Body of pancreas (tissue), 4 donors: ENCODE measurements around the gene ADH1B. TPM values are rescaled to one million over a fixed set of nuclear protein-coding genes. Genes with fewer than 3 reads are reported as not detected.

Experiments used
- ATAC-seq: fragments of 150-250 bp; one replicate; pipeline ENCODE4 v1.9.1; 2016
- DNase-seq, 4 donors: peaks; one replicate each; pipeline ENCODE4 v3.0.0-alpha.2; 2019
- H3K27ac ChIP-seq, 4 donors: fragments of 200-600 bp; sonication (generic); 1 replicate in 3 of 4; 2 replicates in 1 of 4; pipeline versions ENCODE4 v1.5.1 to v1.6.1; 2016 to 2019; ENCODE audit warnings: mild to moderate bottlenecking in 1 of 4, mixed read lengths in 1 of 4, moderate library complexity in 1 of 4
- H3K27me3 ChIP-seq, 2 donors: fragments of 200-600 bp; sonication (generic); one replicate each; pipeline ENCODE4 v1.6.0; 2016; ENCODE audit warnings: mild to moderate bottlenecking in 1 of 2
- H3K36me3 ChIP-seq, 2 donors: fragments of 200-600 bp; sonication (generic); replicated peaks in 1 of 2; 2 replicates each; pipeline ENCODE4 v1.5.1; 2016; ENCODE audit warnings: low read depth in 2 of 2; ENCODE audit not compliant: insufficient read depth in 1 of 2
- H3K4me1 ChIP-seq: fragments of 200-600 bp; sonication (generic); one replicate; pipeline ENCODE4 v1.6.0; 2016
- H3K4me3 ChIP-seq, 2 donors: fragments of 200-600 bp; sonication (generic); 1 replicate in 1 of 2; 2 replicates in 1 of 2; pipeline ENCODE4 v1.5.1; 2016 to 2019
- H3K9me3 ChIP-seq, 3 donors: fragments of 200-600 bp; sonication (generic); 1 replicate in 2 of 3; 2 replicates in 1 of 3; pipeline ENCODE4 v1.5.1; 2016
- POLR2A ChIP-seq, 3 donors: fragments of 450-650 bp; IDR thresholded peaks; one replicate each; pipeline ENCODE4 v1.6.1; 2016; ENCODE audit warnings: antibody characterized with exemption in 3 of 3, mild to moderate bottlenecking in 2 of 3
- WGBS, 2 donors: methylation state at CpG; one replicate each; pipeline ENCODE4 v1.1.5; 2017; 5-methylcytosine and 5-hydroxymethylcytosine counted together
- intact Hi-C: fragments of 100-400 bp; cut with DNase I; formaldehyde crosslinking; loops from one replicate; pipeline ENCODE4 v1.15.1; 2023
- total RNA-seq, 2 donors: library from RNA; depleted of rRNA; stranded (reverse); fragments of >200 nt; gene quantifications; one replicate each; pipeline ENCODE4 v1.1.0, GENCODE V29; 2016
- TF ChIP-seq, protein P1 (sequence below), 7 experiments: fragments of 450-650 bp in 4 of 7; fragments of 200-600 bp in 3 of 7; sonication (generic) in 3 of 7; IDR thresholded peaks; one replicate each; pipeline ENCODE4 v1.5.1; 2016 to 2019; ENCODE audit warnings: antibody characterized with exemption in 7 of 7

ADH1B gene
- total RNA-seq, 2 donors from 2014 or later = 134 to 306 TPM

DNA sequence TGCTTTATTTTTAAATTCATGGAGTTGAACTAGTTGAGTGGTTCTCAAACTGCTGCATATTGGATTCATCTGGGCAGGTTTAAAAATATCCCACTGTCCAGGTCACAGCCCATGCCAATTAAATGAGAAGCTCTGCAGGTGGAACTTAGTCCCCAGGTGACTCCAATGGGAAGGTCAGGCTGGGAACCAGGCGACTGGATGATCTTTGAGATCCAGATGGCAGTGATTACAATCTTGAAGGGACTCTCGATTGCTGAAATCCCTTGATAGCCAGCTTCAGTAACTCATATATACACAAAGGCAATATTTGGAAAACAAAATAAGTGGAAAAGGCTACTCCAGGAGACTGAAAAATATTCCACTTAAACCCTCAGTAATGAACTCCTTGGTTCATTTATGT lies 38.5 kb downstream of the ADH1B start:
- no peak overlapping the region for H3K4me3 ChIP-seq
- no peak overlapping the region for H3K27ac ChIP-seq
- WGBS, 2 donors = 30 to 61% methylated on average over 2 of the region's 2 CpGs
- intact Hi-C loops = no loop called here
- no peaks in the 10 kb centered on the region for H3K36me3 ChIP-seq
- no peak for TF ChIP-seq POLR2A (IDR thresholded peaks at IDR 0.05)
- TF ChIP-seq, protein P1, sequence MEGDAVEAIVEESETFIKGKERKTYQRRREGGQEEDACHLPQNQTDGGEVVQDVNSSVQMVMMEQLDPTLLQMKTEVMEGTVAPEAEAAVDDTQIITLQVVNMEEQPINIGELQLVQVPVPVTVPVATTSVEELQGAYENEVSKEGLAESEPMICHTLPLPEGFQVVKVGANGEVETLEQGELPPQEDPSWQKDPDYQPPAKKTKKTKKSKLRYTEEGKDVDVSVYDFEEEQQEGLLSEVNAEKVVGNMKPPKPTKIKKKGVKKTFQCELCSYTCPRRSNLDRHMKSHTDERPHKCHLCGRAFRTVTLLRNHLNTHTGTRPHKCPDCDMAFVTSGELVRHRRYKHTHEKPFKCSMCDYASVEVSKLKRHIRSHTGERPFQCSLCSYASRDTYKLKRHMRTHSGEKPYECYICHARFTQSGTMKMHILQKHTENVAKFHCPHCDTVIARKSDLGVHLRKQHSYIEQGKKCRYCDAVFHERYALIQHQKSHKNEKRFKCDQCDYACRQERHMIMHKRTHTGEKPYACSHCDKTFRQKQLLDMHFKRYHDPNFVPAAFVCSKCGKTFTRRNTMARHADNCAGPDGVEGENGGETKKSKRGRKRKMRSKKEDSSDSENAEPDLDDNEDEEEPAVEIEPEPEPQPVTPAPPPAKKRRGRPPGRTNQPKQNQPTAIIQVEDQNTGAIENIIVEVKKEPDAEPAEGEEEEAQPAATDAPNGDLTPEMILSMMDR (IDR thresholded peaks at IDR 0.05) = no peak
- DNase-seq (no peak), ATAC-seq (no peak)
- H3K27me3 ChIP-seq = no peaks in the 10 kb centered on the region
- H3K9me3 ChIP-seq = no peaks in the 10 kb centered on the region
- no peaks in the 10 kb centered on the region for H3K4me1 ChIP-seq

DNA sequence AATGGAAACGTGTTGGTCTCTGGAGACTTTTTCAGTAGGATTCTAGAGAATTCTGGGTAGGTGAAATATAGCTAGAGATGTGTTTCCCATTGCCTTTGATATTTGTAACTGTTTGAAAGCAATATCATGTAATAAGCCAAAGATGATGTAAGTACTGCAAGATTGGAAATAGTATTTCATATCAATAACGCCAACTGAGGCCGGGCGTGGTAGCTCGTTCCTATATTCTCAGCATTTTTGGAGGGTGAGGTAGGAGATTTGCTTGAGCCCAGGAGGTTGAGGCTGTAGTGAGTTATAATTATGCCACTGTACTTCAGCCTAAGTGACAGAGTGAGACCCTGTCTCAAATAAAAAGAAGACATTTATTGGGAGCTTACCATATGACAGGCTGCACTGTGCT lies 39.9 kb downstream of the ADH1B start:
- intact Hi-C loops = no loop called here
- no peaks in the 10 kb centered on the region for H3K27me3 ChIP-seq
- no peak overlapping the region for H3K27ac ChIP-seq
- DNase-seq (no peak), ATAC-seq (no peak)
- WGBS, 2 donors = 88 to 91% methylated on average over 5 of the region's 5 CpGs
- H3K4me1 ChIP-seq = no peaks in the 10 kb centered on the region
- H3K36me3 ChIP-seq = no peaks in the 10 kb centered on the region
- H3K9me3 ChIP-seq = no peaks in the 10 kb centered on the region
- H3K4me3 ChIP-seq = no peak overlapping the region
- TF ChIP-seq, protein P1 (IDR thresholded peaks at IDR 0.05) = no peak
- no peak for TF ChIP-seq POLR2A (IDR thresholded peaks at IDR 0.05)

DNA sequence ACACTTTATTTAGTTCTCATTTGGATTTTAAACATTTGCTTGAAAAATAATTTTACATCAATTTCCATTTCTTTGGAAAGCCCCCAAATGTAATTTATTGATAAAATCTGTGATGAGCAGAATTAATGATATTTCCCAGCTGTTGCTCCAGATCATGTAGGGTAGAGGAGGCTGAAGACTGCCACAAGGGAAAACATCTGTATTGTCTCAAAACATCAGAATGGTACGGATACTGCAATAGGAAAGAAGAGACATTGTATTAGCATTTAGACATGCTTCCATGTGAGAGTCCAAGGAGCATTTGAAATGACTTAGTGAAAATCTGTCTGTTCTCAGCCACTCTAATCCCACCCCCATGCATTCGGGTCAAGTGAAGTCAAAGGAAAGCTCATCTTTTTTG lies 44.8 kb downstream of the ADH1B start:
- Histone ChIP-seq H3K9me3 (no peaks in the 10 kb centered on the region), H3K36me3 (no peaks in the 10 kb centered on the region), H3K4me3 (no peak overlapping the region), H3K4me1 (no peaks in the 10 kb centered on the region), H3K27me3 (no peaks in the 10 kb centered on the region), H3K27ac (no peak overlapping the region)
- DNase-seq (no peak), ATAC-seq (no peak)
- WGBS, 2 donors = 76 to 80% methylated on average over 2 of the region's 2 CpGs
- TF ChIP-seq, protein P1 (IDR thresholded peaks at IDR 0.05) = no peak
- intact Hi-C loops = no loop called here

DNA sequence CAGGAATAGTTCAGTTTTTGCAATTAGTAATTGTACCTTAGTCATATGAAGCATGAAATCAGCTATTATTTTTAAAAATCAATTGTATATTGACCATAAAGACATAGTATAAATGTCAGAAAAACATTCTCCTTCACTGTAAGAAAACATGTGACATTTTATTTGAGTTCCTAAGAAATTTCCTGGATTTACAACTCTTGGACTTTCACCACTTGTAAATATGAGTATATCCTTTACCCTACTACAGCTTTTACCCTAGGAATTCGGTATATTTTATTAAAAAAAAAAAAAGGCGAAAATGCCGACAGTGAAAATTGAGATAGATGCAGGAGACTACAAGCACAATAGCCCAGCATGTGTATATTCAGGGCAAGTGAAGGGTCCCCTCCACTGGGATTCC lies 45.3 kb downstream of the ADH1B start:
- 85 to 88% methylated on average over 3 of the region's 3 CpGs for WGBS, 2 donors
- ATAC-seq = no peak
- intact Hi-C loops = no loop called here

DNA sequence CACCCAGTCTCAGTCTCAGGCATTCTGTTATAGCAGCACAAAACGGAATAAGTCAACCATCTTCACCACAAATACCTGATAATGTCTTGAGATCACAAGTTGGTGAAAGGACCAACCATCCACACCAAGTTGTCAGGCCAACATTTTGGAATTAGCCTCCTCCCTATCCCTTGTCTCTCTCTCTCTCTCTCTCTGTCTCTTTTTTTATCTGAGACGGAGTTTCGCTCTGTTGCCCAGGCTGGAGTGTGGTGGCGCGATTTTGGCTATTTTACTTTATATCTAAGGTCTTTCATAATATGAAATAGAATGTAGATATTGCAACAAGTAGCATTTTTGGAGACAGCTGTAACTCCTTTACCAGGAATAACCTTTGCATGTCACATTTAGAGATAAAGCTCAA lies 46.2 kb downstream of the ADH1B start:
- Histone ChIP-seq H3K9me3 (no peaks in the 10 kb centered on the region), H3K4me1 (no peaks in the 10 kb centered on the region), H3K36me3 (no peaks in the 10 kb centered on the region), H3K27me3 (no peaks in the 10 kb centered on the region), H3K4me3 (no peak overlapping the region), H3K27ac (no peak overlapping the region)
- ATAC-seq (no peak), DNase-seq (no peak)
- intact Hi-C loops = no loop called here
- 84 to 93% methylated on average over 5 of the region's 5 CpGs for WGBS, 2 donors
- no peak for TF ChIP-seq POLR2A (IDR thresholded peaks at IDR 0.05)
- TF ChIP-seq, protein P1 (IDR thresholded peaks at IDR 0.05) = no peak

More for the DNA sequence above, 45.3 kb downstream of the ADH1B start:
- Histone ChIP-seq H3K27ac (no peak overlapping the region), H3K36me3 (no peaks in the 10 kb centered on the region), H3K4me1 (no peaks in the 10 kb centered on the region), H3K9me3 (no peaks in the 10 kb centered on the region), H3K4me3 (no peak overlapping the region), H3K27me3 (no peaks in the 10 kb centered on the region)
- TF ChIP-seq, protein P1 (IDR thresholded peaks at IDR 0.05) = no peak
- no peak for TF ChIP-seq POLR2A (IDR thresholded peaks at IDR 0.05)
- no peak for DNase-seq
